Measurements from ENCODE around the gene RACK1. TPM values are rescaled to one million over a fixed set of nuclear protein-coding genes. Genes with fewer than 3 reads are reported as not detected.

Gene RACK1
- total and polyA plus RNA-seq, 2 of the 13 experiments (the other 11 are each of a cell fraction or from before 2014, with no cell fraction given): 2,514 to 6,141 TPM

DNA sequence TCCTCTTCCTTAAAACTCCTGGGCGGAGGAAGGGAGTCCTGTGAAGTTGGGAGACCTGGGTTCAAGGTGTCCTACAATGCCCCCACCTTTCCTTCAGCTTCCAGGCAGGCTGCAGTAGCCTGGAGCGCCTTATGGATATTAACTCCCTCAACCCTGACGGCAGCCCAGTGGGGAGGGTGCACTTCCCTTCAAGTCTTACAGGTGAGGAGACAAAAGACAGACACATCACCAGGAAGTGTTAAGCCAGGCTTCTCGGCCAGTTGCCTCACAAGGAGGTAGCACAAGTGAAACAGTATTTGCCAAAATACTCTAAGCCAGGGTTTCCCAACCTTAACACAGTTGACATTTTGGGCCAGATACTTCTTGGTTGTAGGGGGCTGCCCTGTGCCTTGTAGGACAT lies 42.9 kb downstream of the RACK1 start (continued):
- TF ChIP-seq, protein P1, sequence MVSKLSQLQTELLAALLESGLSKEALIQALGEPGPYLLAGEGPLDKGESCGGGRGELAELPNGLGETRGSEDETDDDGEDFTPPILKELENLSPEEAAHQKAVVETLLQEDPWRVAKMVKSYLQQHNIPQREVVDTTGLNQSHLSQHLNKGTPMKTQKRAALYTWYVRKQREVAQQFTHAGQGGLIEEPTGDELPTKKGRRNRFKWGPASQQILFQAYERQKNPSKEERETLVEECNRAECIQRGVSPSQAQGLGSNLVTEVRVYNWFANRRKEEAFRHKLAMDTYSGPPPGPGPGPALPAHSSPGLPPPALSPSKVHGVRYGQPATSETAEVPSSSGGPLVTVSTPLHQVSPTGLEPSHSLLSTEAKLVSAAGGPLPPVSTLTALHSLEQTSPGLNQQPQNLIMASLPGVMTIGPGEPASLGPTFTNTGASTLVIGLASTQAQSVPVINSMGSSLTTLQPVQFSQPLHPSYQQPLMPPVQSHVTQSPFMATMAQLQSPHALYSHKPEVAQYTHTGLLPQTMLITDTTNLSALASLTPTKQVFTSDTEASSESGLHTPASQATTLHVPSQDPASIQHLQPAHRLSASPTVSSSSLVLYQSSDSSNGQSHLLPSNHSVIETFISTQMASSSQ (IDR thresholded peaks at IDR 0.05; ENCODE audit: low read depth): no peak
- TF ChIP-seq, protein P1 (CRISPR knock-in tag; IDR thresholded peaks at IDR 0.05; ENCODE audit: borderline replicate concordance): no peak
- no peak for TF ChIP-seq ZBTB7A (CRISPR knock-in tag; IDR thresholded peaks at IDR 0.05)
- TF ChIP-seq ZBTB1 (CRISPR knock-in tag; IDR thresholded peaks at IDR 0.05; ENCODE audit: borderline replicate concordance): no peak
- TF ChIP-seq, protein P2, sequence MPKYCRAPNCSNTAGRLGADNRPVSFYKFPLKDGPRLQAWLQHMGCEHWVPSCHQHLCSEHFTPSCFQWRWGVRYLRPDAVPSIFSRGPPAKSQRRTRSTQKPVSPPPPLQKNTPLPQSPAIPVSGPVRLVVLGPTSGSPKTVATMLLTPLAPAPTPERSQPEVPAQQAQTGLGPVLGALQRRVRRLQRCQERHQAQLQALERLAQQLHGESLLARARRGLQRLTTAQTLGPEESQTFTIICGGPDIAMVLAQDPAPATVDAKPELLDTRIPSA (CRISPR knock-in tag; IDR thresholded peaks at IDR 0.05; ENCODE audit: borderline replicate concordance): no peak
- no peak for TF ChIP-seq NONO (IDR thresholded peaks at IDR 0.05)
- TF ChIP-seq NONO (CRISPR knock-in tag; conservative IDR thresholded peaks at IDR 0.05): no peak
- TF ChIP-seq, protein P3, sequence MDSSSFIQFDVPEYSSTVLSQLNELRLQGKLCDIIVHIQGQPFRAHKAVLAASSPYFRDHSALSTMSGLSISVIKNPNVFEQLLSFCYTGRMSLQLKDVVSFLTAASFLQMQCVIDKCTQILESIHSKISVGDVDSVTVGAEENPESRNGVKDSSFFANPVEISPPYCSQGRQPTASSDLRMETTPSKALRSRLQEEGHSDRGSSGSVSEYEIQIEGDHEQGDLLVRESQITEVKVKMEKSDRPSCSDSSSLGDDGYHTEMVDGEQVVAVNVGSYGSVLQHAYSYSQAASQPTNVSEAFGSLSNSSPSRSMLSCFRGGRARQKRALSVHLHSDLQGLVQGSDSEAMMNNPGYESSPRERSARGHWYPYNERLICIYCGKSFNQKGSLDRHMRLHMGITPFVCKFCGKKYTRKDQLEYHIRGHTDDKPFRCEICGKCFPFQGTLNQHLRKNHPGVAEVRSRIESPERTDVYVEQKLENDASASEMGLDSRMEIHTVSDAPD (CRISPR knock-in tag; IDR thresholded peaks at IDR 0.05): no peak

Measured in HepG2 (cell line).